WTC11 (cell line): ENCODE data around the gene DAO.

Experiments
- CREB1 ChIP-seq: sonication (generic); formaldehyde crosslinking; IDR thresholded peaks from 2 replicates; pipeline ENCODE4 v1.8.0; 2023; ENCODE audit warnings: mild to moderate bottlenecking, missing genetic modification reagents
- NFYB ChIP-seq: sonication (generic); formaldehyde crosslinking; conservative IDR thresholded peaks from 2 replicates; pipeline ENCODE4 v1.8.0; 2022; ENCODE audit warnings: low read depth, missing genetic modification reagents
- SMAD3 ChIP-seq: sonication (generic); formaldehyde crosslinking; IDR thresholded peaks from 2 replicates; pipeline ENCODE4 v1.8.0; 2022; ENCODE audit warnings: missing genetic modification reagents, mild to moderate bottlenecking, borderline replicate concordance
- TEAD1 ChIP-seq: sonication (generic); formaldehyde crosslinking; IDR thresholded peaks from 2 replicates; pipeline ENCODE4 v1.8.0; 2022; ENCODE audit warnings: mild to moderate bottlenecking, missing genetic modification reagents
- TEAD4 ChIP-seq: sonication (generic); formaldehyde crosslinking; IDR thresholded peaks from 2 replicates; pipeline ENCODE4 v1.8.0; 2022; ENCODE audit warnings: mild to moderate bottlenecking, missing genetic modification reagents
- ZNF121 ChIP-seq: sonication (generic); formaldehyde crosslinking; IDR thresholded peaks from 2 replicates; pipeline ENCODE4 v1.8.0; 2023; ENCODE audit warnings: missing genetic modification reagents
- TF ChIP-seq, protein P1 (sequence below): sonication (generic); formaldehyde crosslinking; IDR thresholded peaks from 2 replicates; pipeline ENCODE4 v1.8.1; 2023; ENCODE audit warnings: mild to moderate bottlenecking, missing genetic modification reagents
- TF ChIP-seq, protein P2 (sequence below): sonication (generic); formaldehyde crosslinking; IDR thresholded peaks from 2 replicates; pipeline ENCODE4 v1.8.0; 2023; ENCODE audit warnings: mild to moderate bottlenecking, missing genetic modification reagents
- TF ChIP-seq, protein P3 (sequence below): sonication (generic); formaldehyde crosslinking; IDR thresholded peaks from 2 replicates; pipeline ENCODE4 v1.8.0; 2023; ENCODE audit warnings: missing genetic modification reagents, mild to moderate bottlenecking, borderline replicate concordance

DNA sequence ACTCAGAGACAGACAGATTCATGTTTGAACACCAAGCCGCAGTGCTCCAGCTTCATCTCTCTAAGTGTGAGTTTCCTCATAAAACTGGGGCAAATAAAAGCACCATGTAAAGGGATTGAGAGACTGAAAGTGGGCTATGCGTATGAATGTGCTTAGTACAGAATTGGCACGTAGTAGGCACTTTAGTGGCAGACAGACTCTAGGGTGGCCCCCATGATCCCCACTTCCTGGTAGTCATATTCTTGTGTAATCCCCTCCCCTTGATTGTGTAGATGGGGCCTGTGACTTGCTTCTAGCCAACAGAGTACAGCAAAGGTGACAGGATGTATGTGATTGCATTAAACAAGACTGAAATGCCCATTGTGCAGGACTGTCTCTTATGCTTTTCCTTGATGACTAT lies 43.0 kb downstream of the DAO start:
- TF ChIP-seq ZNF121 (CRISPR knock-in tag) (no peak), TEAD1 (no peak), NFYB (CRISPR knock-in tag) (no peak), CREB1 (CRISPR knock-in tag) (no peak), TEAD4 (CRISPR knock-in tag) (no peak), SMAD3 (CRISPR knock-in tag) (no peak)
- TF ChIP-seq, protein P1, sequence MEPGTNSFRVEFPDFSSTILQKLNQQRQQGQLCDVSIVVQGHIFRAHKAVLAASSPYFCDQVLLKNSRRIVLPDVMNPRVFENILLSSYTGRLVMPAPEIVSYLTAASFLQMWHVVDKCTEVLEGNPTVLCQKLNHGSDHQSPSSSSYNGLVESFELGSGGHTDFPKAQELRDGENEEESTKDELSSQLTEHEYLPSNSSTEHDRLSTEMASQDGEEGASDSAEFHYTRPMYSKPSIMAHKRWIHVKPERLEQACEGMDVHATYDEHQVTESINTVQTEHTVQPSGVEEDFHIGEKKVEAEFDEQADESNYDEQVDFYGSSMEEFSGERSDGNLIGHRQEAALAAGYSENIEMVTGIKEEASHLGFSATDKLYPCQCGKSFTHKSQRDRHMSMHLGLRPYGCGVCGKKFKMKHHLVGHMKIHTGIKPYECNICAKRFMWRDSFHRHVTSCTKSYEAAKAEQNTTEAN (CRISPR knock-in tag) = no peak
- TF ChIP-seq, protein P2, sequence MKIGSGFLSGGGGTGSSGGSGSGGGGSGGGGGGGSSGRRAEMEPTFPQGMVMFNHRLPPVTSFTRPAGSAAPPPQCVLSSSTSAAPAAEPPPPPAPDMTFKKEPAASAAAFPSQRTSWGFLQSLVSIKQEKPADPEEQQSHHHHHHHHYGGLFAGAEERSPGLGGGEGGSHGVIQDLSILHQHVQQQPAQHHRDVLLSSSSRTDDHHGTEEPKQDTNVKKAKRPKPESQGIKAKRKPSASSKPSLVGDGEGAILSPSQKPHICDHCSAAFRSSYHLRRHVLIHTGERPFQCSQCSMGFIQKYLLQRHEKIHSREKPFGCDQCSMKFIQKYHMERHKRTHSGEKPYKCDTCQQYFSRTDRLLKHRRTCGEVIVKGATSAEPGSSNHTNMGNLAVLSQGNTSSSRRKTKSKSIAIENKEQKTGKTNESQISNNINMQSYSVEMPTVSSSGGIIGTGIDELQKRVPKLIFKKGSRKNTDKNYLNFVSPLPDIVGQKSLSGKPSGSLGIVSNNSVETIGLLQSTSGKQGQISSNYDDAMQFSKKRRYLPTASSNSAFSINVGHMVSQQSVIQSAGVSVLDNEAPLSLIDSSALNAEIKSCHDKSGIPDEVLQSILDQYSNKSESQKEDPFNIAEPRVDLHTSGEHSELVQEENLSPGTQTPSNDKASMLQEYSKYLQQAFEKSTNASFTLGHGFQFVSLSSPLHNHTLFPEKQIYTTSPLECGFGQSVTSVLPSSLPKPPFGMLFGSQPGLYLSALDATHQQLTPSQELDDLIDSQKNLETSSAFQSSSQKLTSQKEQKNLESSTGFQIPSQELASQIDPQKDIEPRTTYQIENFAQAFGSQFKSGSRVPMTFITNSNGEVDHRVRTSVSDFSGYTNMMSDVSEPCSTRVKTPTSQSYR (CRISPR knock-in tag) = no peak
- TF ChIP-seq, protein P3, sequence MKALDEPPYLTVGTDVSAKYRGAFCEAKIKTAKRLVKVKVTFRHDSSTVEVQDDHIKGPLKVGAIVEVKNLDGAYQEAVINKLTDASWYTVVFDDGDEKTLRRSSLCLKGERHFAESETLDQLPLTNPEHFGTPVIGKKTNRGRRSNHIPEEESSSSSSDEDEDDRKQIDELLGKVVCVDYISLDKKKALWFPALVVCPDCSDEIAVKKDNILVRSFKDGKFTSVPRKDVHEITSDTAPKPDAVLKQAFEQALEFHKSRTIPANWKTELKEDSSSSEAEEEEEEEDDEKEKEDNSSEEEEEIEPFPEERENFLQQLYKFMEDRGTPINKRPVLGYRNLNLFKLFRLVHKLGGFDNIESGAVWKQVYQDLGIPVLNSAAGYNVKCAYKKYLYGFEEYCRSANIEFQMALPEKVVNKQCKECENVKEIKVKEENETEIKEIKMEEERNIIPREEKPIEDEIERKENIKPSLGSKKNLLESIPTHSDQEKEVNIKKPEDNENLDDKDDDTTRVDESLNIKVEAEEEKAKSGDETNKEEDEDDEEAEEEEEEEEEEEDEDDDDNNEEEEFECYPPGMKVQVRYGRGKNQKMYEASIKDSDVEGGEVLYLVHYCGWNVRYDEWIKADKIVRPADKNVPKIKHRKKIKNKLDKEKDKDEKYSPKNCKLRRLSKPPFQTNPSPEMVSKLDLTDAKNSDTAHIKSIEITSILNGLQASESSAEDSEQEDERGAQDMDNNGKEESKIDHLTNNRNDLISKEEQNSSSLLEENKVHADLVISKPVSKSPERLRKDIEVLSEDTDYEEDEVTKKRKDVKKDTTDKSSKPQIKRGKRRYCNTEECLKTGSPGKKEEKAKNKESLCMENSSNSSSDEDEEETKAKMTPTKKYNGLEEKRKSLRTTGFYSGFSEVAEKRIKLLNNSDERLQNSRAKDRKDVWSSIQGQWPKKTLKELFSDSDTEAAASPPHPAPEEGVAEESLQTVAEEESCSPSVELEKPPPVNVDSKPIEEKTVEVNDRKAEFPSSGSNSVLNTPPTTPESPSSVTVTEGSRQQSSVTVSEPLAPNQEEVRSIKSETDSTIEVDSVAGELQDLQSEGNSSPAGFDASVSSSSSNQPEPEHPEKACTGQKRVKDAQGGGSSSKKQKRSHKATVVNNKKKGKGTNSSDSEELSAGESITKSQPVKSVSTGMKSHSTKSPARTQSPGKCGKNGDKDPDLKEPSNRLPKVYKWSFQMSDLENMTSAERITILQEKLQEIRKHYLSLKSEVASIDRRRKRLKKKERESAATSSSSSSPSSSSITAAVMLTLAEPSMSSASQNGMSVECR (CRISPR knock-in tag) = no peak
